ENCODE data around the gene CTDSP2.
"Not testable (repeated sequence)": the region's sequence is repeated elsewhere in the genome, so short reads cannot be mapped to it uniquely, and the experiment has no call there.

CTDSP2 gene

DNA sequence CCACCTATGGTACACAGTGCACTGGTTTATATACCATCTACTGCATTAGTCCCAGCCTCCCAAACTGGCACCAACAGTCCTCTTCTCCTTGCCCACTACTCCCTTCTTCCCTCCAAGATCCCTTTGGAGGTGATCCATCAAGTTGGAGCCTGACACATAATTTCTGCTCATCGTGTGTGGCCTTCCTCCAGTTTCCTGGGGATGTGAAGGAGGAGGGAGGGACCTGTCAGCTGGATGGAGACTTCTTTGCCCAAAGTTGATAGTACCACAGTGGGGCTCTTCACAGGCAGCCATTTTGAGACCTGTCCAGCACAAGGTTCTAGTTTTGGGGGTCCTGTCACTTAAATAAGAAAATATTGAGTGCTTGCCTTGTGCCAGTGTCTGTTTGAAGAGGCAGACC lies 17.1 kb upstream of the CTDSP2 start:
- no peak for DNase-seq (ENCODE audit: low read depth)
- TF ChIP-seq, protein P1, sequence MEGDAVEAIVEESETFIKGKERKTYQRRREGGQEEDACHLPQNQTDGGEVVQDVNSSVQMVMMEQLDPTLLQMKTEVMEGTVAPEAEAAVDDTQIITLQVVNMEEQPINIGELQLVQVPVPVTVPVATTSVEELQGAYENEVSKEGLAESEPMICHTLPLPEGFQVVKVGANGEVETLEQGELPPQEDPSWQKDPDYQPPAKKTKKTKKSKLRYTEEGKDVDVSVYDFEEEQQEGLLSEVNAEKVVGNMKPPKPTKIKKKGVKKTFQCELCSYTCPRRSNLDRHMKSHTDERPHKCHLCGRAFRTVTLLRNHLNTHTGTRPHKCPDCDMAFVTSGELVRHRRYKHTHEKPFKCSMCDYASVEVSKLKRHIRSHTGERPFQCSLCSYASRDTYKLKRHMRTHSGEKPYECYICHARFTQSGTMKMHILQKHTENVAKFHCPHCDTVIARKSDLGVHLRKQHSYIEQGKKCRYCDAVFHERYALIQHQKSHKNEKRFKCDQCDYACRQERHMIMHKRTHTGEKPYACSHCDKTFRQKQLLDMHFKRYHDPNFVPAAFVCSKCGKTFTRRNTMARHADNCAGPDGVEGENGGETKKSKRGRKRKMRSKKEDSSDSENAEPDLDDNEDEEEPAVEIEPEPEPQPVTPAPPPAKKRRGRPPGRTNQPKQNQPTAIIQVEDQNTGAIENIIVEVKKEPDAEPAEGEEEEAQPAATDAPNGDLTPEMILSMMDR (IDR thresholded peaks at IDR 0.05; ENCODE audit: insufficient read depth, low read depth, low read length, missing control alignments): no peak
- H3K4me3 ChIP-seq (ENCODE audit: low read depth, low read length): no peak overlapping the region

DNA sequence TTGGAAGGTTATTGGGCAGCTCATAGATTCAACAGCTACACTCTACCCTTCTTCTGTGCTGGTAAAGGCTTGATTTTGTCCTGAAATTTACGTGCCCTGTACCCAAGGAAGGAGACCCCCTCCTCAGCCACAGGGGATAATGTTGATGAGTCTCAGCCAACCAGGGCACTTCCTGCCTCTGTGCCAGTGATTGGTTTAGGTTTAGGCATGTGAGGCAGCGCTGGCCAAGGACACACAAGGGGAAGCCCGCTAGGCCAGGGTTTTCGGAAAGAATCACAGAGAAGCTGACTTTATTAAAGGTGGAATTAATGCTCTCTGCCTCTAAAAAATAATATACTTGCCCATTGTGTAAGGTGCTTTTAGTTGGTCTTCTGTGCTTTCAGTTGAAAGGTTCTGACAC lies 15.4 kb upstream of the CTDSP2 start:
- TF ChIP-seq, protein P1 (IDR thresholded peaks at IDR 0.05; ENCODE audit: insufficient read depth, low read depth, low read length, missing control alignments): no peak
- no peak overlapping the region for H3K4me3 ChIP-seq (ENCODE audit: low read depth, low read length)
- no peak for DNase-seq (ENCODE audit: low read depth)

DNA sequence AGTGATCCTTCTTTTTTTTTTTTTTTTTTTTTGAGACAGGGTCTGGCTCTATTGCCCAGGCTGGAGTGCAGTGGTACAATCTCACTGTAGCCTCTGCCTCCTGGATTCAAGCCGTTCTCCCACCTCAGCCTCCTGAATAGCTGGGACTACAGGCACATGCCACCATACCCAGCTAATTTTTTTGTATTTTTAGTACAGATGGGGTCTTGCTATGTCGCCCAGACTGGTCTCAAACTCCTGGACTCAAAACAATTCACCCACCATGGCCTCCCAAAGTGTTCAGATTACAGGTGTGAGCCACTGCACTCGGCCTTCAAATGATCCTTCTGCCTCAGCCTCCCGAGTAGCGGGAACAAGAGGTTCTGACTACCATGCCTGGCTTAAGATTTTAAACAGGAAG lies 14.4 kb upstream of the CTDSP2 start:
- not testable (repeated sequence) for H3K4me3 ChIP-seq (ENCODE audit: low read depth, low read length)

DNA sequence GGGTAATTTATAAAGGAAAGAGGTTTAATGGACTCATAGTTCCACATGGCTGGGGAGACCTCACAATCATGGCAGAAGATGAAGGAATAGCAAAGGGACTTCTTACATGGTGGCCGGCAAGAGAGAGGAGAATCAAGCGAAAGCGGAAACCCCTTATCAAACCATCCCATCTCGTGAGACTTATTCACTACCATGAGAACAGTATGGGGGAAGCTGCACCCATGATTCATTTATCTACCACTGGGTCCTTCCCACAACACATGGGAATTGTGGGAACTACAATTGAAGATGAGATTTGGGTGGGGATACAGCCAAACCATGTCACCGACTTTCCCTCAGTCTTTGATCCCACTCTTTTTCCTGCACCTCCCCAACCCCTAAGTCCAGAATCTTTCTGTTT lies 12.6 kb upstream of the CTDSP2 start:
- DNase-seq (ENCODE audit: low read depth): no peak
- no peak overlapping the region for H3K4me3 ChIP-seq (ENCODE audit: low read depth, low read length)
- TF ChIP-seq, protein P1 (IDR thresholded peaks at IDR 0.05; ENCODE audit: insufficient read depth, low read depth, low read length, missing control alignments): no peak

More for the DNA sequence above, 14.4 kb upstream of the CTDSP2 start:
- not testable (repeated sequence) for DNase-seq (ENCODE audit: low read depth)

DNA sequence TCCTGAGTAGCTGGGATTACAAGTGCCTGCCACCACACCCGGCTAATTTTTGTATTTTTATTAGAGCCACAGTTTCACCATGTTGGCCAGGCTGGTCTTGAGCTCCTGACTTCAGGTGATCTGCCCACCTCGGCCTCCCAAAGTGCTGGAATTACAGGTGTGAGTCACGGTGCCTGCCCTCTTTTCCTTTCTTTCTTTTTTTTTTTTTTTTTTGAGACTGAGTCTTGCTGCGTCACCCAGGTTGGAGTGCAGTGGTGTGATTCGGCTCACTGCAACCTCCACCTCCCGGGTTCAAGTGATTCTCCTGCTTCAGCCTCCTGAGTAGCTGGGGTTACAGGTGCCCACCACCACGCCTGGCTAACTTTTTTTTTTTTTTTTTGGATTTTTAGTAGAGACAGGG lies 11.6 kb upstream of the CTDSP2 start:
- not testable (repeated sequence) for DNase-seq (ENCODE audit: low read depth); H3K4me3 ChIP-seq (ENCODE audit: low read depth, low read length)

DNA sequence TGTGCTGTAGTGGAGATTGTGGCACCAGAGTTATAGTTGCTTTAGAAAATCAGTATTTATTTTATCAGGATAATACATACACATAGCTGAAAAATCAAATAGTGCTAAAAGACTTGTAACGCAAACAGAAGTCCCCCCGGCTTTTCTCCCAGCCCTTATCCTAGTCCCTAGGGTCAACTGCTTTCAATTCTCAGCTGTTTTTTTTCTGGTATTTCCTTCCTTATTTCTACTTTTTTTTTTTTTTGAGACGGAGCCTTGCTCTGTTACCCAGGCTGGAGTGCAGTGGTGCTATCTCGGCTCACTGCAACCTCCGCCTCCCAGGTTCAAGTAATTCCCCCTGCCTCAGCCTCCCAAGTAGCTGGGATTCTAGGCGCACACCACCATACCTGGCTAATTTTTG lies 8.4 kb upstream of the CTDSP2 start:
- DNase-seq (ENCODE audit: low read depth): no peak
- H3K4me3 ChIP-seq (ENCODE audit: low read depth, low read length): no peak overlapping the region
- TF ChIP-seq, protein P1 (IDR thresholded peaks at IDR 0.05; ENCODE audit: insufficient read depth, low read depth, low read length, missing control alignments): no peak

DNA sequence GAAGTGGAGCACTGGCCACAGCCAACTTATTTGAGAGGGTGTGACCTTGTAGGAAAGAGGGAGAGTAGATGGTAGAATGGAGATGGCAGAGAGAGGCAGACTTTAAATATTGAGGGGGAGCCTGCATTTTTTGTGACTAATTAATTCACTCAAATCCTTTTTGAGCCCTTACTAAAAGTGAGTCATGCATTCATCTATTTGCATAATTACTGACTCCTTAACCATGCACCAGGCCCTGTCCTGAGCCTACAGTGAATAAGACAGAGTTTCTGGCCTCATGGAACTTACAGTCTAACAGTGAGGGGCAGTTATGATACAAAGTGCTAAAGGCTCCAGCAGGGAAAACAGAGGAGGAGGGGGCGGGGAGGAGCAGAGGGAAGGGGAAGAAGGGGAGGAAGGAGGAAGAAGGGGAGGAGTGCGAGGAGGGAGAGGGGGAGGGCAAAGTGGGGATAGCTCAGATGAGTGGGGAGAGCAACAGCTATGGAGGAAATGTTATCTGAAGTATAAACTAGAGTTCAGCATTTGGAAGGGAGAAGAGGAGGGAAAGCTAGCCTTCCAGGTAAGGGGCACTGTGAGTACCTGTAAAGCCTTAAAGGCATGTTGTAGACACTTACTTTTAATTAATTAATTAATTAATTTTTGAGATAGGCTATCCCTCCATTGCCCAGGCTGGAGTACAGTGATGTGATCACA lies 7.5 kb upstream of the CTDSP2 start:
- TF ChIP-seq, protein P1 (IDR thresholded peaks at IDR 0.05; ENCODE audit: insufficient read depth, low read depth, low read length, missing control alignments): no peak
- no peak for DNase-seq (ENCODE audit: low read depth)
- no peak overlapping the region for H3K4me3 ChIP-seq (ENCODE audit: low read depth, low read length)
